Heart left ventricle (tissue), 13 donors: Measurements from ENCODE around the gene CHCHD3.
"Not testable (repeated sequence)": the region's sequence is repeated elsewhere in the genome, so short reads cannot be mapped to it uniquely, and the experiment has no call there.

Experiments
- CTCF ChIP-seq, 12 donors: fragments of 200-600 bp; sonication (generic) in 4 of 12; IDR thresholded peaks; one replicate each; pipeline versions ENCODE4 v1.5.0 to v1.8.0; 2018 to 2022; ENCODE audit warnings: antibody characterized with exemption in 12 of 12, mild to moderate bottlenecking in 5 of 12
- POLR2A ChIP-seq, 2 donors: fragments of 450-650 bp; IDR thresholded peaks; one replicate each; pipeline ENCODE4 v1.6.1; 2017; ENCODE audit warnings: antibody characterized with exemption in 2 of 2, mild to moderate bottlenecking in 2 of 2, moderate library complexity in 2 of 2
- donor health status: ischemic (EF 13 %, LVEDD 7.1; RV severe dilation, severe dysfunction).
- donor health status: DM: no; HTN: yes; CAD: no.
- donor health status: DM: no; HTN: no; CAD: no.
- donor health status: ischemic (EF 25% LVEDD 6.9; RV normal size, moderate dysfunction).
- donor health status: ischemic (EF 25% LVEDD 5.7; RV mildly dilated, moderate dysfunction).
- donor health status: ischemic (EF 35%, LVEDD 5.7; RV mildly dilated, moderate dysfunction).
- donor health status: nonischemic (EF 11% LVEDD 7.7; RV severe dilation, severe dysfunction).
- donor health status: DM: yes; HTN: yes; CAD: no.
- donor health status: PGD.
- donor health status: ischemic (EF 29% LVEDD 5.4; RV normal size, mild dysfunction).
- donor health status: nonischemic (EF 23%, LVEDD 6.1; RV moderate dilation, normal function).

DNA sequence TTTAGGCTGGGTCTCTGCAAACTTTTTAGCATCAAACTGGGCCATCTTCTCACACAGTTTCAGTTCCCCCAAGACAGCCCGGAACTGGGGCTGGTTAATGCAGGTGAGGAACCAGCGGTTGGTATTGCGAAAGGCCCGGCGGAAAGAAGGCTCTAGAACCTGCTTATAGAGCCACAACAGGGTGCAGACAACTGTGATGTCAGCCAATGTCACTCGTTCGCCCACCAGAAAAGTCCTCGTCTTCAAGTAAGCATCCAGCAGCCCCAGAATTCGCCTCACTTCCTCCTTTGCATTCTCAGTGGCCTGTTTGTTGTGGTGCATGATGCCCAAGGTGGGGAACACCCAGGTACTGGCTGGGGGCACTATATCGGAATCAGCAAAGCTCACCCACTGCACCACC, 46.6 kb downstream of the CHCHD3 start:
- TF ChIP-seq CTCF, POLR2A (IDR thresholded peaks at IDR 0.05): not testable (repeated sequence)
